ENCODE results near the gene TBC1D8B. TPM values are rescaled to one million over a fixed set of nuclear protein-coding genes. Genes with fewer than 3 reads are reported as not detected.
A peak's percentile ranks its signal among the peaks of the same experiment; 100 is the strongest.

The TBC1D8B gene
- total and polyA plus RNA-seq, 2 of the 13 experiments (the other 11 are each of a cell fraction or from before 2014, with no cell fraction given) = 6.2 to 7.2 TPM

GRCh38 chrX:106802388-106803275, at the start of gene TBC1D8B (continued):
- TF ChIP-seq, protein P1, sequence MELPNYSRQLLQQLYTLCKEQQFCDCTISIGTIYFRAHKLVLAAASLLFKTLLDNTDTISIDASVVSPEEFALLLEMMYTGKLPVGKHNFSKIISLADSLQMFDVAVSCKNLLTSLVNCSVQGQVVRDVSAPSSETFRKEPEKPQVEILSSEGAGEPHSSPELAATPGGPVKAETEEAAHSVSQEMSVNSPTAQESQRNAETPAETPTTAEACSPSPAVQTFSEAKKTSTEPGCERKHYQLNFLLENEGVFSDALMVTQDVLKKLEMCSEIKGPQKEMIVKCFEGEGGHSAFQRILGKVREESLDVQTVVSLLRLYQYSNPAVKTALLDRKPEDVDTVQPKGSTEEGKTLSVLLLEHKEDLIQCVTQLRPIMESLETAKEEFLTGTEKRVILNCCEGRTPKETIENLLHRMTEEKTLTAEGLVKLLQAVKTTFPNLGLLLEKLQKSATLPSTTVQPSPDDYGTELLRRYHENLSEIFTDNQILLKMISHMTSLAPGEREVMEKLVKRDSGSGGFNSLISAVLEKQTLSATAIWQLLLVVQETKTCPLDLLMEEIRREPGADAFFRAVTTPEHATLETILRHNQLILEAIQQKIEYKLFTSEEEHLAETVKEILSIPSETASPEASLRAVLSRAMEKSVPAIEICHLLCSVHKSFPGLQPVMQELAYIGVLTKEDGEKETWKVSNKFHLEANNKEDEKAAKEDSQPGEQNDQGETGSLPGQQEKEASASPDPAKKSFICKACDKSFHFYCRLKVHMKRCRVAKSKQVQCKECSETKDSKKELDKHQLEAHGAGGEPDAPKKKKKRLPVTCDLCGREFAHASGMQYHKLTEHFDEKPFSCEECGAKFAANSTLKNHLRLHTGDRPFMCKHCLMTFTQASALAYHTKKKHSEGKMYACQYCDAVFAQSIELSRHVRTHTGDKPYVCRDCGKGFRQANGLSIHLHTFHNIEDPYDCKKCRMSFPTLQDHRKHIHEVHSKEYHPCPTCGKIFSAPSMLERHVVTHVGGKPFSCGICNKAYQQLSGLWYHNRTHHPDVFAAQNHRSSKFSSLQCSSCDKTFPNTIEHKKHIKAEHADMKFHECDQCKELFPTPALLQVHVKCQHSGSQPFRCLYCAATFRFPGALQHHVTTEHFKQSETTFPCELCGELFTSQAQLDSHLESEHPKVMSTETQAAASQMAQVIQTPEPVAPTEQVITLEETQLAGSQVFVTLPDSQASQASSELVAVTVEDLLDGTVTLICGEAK (IDR thresholded peaks at IDR 0.05) = no peak
- TF ChIP-seq, protein P1 (CRISPR knock-in tag; IDR thresholded peaks at IDR 0.05) = no peak
- TF ChIP-seq JDP2 (CRISPR knock-in tag; IDR thresholded peaks at IDR 0.05; ENCODE audit: borderline replicate concordance) (no peak), KMT2A (CRISPR knock-in tag; IDR thresholded peaks at IDR 0.05) (peak; percentile 61; the same call in 1 of the 2 replicates), ZNF746 (CRISPR knock-in tag; IDR thresholded peaks at IDR 0.05) (peak; percentile 34; the same call in 1 of the 2 replicates), TP53 (CRISPR knock-in tag; conservative IDR thresholded peaks at IDR 0.05) (no peak), ZNF354B (CRISPR knock-in tag; IDR thresholded peaks at IDR 0.05) (no peak), RBFOX2 (IDR thresholded peaks at IDR 0.05; ENCODE audit: low read depth, low read length) (no peak), PLRG1 (conservative IDR thresholded peaks at IDR 0.05) (no peak), ZNF350 (CRISPR knock-in tag; IDR thresholded peaks at IDR 0.05; ENCODE audit: borderline replicate concordance, low read depth) (no peak; the same call in 1 of the 2 replicates), ETV5 (CRISPR knock-in tag; IDR thresholded peaks at IDR 0.05; ENCODE audit: borderline replicate concordance) (no peak), ZSCAN30 (CRISPR knock-in tag; IDR thresholded peaks at IDR 0.05) (no peak), ZNF546 (CRISPR knock-in tag; conservative IDR thresholded peaks at IDR 0.05) (no peak)
- TF ChIP-seq, protein P2, sequence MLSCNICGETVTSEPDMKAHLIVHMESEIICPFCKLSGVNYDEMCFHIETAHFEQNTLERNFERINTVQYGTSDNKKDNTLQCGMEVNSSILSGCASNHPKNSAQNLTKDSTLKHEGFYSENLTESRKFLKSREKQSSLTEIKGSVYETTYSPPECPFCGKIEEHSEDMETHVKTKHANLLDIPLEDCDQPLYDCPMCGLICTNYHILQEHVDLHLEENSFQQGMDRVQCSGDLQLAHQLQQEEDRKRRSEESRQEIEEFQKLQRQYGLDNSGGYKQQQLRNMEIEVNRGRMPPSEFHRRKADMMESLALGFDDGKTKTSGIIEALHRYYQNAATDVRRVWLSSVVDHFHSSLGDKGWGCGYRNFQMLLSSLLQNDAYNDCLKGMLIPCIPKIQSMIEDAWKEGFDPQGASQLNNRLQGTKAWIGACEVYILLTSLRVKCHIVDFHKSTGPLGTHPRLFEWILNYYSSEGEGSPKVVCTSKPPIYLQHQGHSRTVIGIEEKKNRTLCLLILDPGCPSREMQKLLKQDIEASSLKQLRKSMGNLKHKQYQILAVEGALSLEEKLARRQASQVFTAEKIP (CRISPR knock-in tag; IDR thresholded peaks at IDR 0.05; ENCODE audit: borderline replicate concordance) = no peak
- TF ChIP-seq, protein P3, sequence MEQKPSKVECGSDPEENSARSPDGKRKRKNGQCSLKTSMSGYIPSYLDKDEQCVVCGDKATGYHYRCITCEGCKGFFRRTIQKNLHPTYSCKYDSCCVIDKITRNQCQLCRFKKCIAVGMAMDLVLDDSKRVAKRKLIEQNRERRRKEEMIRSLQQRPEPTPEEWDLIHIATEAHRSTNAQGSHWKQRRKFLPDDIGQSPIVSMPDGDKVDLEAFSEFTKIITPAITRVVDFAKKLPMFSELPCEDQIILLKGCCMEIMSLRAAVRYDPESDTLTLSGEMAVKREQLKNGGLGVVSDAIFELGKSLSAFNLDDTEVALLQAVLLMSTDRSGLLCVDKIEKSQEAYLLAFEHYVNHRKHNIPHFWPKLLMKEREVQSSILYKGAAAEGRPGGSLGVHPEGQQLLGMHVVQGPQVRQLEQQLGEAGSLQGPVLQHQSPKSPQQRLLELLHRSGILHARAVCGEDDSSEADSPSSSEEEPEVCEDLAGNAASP (CRISPR knock-in tag; IDR thresholded peaks at IDR 0.05; ENCODE audit: borderline replicate concordance) = no peak

All from HepG2 (cell line).